ENCODE results near the gene ARHGAP29.
"Not testable (repeated sequence)": the region's sequence is repeated elsewhere in the genome, so short reads cannot be mapped to it uniquely, and the experiment has no call there.

Gene ARHGAP29

DNA sequence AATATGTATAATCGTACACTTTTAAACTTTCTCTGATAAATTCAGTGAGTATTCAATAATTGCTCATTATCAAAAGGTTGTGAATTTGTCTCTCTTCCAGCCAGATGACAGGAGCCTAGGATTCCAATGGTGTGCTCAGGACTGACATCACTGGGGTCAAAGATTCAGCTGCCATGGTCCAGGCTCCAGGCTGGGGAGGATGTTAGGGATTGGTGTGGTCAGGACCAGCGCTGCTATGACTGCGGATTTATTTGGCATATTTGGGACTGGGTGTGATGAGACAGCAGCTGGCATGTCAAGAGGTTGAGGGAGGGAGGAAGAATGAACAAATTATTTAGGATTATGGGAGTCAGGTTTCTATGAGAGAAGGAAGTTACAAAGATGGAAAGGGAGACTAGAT is 68.3 kb downstream of the ARHGAP29 start:
- no peak for DNase-seq

- DNase-seq: no peak
Measured at GRCh38 chr1:94165843-94166242, 71.5 kb downstream of the ARHGAP29 start.

DNA sequence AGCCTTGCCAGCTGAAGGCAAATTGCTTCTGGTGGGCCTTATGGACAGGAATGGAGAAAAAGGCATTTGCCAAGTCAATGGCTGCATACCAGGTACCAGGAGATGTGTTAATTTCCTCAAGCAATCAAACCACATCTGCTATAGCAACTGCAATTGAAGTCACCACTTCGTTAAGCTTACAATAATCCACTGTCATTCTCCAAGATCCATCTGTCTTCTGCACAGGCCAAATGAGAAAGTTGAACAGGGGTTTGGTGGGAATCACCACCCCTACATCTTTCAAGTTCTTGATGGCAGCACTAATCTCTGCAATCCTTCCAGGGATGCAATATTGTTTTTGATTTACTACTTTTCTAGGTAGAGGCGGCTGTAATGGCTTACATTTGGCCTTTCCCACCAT is 72.5 kb downstream of the ARHGAP29 start:
- DNase-seq: not testable (repeated sequence)

DNA sequence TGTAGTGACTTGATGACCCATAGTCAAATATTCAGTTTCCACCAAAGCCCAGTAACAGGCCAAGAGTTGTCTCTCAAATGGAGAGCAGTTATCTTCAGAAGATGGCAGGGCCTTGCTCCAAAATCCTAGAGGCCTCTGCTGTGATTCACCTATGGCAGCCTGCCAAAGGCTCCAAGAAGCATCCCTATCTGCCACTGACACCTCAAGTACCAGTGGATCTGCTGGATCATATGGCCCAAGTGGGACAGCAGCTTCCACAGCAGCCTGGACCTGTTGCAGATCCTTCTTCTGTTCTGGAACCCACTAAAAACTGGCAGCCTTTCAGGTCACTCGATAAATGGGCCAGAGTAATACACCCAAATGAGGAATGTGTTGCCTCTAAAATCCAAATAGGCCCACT is 73.3 kb downstream of the ARHGAP29 start:
- not testable (repeated sequence) for DNase-seq

DNA sequence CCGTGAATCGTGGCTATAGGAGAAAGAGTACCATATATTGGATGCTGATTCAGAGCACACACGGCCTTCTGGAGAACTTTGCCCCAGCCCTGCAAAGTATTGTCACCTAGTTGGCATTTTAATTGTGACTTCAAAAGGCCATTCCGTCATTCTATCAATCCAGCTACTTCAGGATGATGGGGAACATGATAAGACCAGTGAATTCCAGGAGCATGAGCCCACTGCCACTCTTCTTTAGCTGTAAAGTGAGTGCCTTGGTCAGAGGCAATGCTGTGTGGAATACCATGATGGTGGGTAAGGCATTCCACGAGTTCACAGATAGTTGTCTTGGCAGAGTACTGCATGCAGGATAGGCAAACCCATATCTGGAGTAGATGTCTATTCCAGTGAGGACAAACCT is 74.1 kb downstream of the ARHGAP29 start:
- DNase-seq: not testable (repeated sequence)

DNA sequence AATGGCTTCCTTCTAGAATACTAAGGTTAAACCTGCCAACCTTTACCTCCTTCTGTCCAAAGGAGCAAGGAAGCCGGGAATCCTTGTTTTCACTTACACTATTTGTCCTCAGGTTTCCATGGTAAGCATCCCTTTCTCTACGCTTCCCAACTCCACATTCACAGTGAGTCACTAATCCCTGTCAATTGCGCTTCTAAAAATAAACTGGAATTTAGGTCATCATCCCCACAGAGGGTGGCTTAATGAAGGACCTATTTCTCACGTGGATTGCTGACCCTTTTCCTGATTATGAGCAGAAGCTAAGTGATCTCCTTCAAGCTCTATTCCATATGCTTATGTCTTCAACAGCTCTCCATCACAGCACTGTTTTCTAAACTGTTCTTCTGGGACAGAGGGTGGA is 76.6 kb downstream of the ARHGAP29 start:
- DNase-seq: no peak

DNA sequence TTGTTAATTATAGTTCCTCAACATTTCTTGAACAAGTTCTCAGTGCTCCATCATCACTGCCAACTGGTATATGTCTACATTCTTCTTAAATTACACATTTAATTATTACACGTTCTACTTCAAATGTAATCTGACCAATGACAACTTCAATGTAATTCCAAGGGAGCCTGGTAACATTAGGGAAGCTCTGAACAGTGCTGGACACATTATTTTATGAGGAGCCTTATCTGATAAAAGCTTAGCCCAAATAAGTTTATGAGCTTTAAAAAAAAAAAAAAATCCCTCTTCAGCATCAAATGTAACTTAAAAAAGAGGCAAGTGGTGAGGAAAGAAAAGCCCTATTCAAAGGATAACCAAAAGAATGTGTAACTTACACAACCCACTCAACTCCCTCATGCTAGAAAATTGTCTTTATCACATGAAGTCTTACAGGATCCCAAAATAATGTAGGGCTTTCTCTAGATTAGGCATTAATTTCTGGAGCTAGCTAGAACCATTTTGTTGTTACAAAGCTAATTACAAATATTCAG is 81.2 kb downstream of the ARHGAP29 start:
- no peak for DNase-seq

DNA sequence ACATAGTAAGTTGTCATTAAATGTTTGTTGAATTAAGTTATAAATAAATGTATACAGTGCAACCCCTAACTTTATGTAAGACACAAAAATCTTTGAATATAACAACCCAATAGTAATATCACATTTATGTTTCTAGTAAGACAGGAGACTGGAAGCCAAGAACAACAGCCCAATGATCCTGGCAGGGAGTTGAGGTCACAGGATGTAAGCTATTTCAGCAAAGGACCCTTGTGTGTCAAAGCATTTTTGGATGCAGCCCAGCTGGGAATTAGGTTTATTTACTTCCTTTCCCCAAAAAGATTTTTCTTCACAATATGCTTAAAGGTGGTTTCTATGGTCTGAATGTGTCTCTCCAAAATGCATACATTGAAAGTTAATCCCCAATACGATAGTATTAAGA is 82.4 kb downstream of the ARHGAP29 start:
- DNase-seq: no peak

GRCh38 chr1:94153133-94153532 is 84.3 kb downstream of the ARHGAP29 start:
- no peak for DNase-seq

- not testable (repeated sequence) for DNase-seq
Measured at GRCh38 chr1:94149166-94149565, 88.2 kb downstream of the ARHGAP29 start.

DNA sequence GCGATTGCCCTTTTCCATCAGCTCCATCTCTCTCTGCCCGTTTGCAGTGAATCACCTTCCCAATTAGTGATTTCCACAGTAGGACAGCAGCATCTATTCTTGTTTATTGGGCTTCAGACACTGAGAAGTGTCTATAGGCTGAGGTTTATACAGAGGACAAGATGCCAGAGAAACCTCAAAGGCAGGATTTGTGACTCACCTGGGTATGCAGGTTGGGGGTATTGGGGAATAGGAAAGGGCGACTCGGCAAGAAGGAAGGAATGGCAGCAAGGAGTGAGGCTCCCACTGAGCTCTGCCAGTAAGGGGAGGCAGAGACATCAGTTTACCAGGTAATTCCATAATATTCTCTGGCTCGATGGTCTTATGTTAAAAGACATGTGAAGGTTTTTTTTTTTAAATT is 91.1 kb downstream of the ARHGAP29 start:
- no peak for DNase-seq

GRCh38 chr1:94144836-94145235 is 92.5 kb downstream of the ARHGAP29 start:
- no peak for DNase-seq

GRCh38 chr1:94143809-94144176 is 93.6 kb downstream of the ARHGAP29 start:
- no peak for DNase-seq

DNA sequence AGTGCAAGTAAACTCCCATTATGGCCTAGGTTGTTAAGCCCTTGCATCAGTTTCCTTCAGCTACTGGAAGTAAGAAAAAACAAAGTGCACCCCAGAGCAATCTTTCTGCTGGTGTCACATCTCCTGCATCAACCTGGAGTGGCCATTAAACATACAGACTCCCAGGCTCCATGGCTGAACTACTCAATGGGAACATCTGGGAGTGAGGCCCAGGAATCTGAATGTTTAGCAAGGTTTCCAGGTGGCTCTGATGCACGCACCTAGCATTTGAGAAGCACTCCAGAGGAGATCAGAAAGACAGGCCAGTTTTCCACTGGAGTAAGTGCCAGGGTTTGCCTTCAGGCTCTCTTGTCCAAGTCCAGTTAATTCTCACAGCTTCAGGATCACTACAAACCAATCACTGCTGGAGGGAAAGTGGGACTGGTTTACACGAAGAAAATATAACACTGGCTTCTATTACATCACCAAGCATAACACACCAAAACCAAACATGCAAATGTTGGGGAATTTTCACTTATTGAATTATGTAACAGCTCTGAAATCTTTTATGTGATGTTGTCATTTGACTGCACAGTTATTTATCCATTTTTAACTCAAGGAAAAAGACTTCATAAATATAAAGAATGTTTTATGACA is 94.1 kb downstream of the ARHGAP29 start:
- no peak for DNase-seq

GRCh38 chr1:94142583-94142982 is 94.8 kb downstream of the ARHGAP29 start:
- DNase-seq: no peak

- no peak for DNase-seq
Measured at GRCh38 chr1:94142022-94142421, 95.4 kb downstream of the ARHGAP29 start.

- DNase-seq: no peak
Measured at GRCh38 chr1:94132111-94132510, 105.3 kb downstream of the ARHGAP29 start.

DNA sequence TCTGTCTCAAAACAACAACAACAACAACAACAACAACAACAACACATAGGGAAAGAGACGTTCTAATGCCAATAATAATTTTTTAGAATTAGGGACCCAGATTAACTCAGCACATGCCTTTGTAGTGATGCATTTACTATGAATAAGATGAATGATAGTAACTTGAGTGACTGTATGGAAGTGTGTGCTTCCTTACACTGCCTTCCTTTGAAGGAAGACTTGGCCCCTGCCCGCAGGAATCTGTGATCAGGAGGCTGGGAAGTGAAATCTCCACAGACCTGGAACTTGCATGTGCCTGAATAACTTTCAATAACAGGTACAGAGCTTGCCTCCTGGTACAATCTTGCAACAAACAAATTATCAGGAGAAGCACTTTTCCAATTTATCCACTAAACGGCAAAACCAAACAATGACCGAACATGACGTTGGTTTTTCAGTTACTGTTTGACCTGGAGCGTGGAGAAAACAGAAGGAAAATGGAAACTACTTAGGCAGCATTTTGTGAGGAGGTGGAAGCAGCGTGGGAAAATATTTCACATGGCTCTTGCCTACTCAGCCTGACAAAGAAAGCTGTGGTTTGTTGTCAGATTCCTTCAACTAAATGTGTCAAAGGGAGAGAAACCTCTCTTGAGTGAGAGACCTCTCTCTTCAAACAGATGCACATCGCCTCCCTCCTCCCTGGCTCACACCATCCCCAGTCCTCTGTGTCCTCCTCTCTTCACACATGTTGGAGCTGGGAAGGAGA is 106.4 kb downstream of the ARHGAP29 start:
- DNase-seq: no peak

- DNase-seq: no peak
Measured at GRCh38 chr1:94126651-94127050, 110.7 kb downstream of the ARHGAP29 start.

- no peak for DNase-seq
Measured at GRCh38 chr1:94125551-94126514, 111.6 kb downstream of the ARHGAP29 start.

- DNase-seq: no peak
Measured at GRCh38 chr1:94124538-94124937, 112.8 kb downstream of the ARHGAP29 start.

DNA sequence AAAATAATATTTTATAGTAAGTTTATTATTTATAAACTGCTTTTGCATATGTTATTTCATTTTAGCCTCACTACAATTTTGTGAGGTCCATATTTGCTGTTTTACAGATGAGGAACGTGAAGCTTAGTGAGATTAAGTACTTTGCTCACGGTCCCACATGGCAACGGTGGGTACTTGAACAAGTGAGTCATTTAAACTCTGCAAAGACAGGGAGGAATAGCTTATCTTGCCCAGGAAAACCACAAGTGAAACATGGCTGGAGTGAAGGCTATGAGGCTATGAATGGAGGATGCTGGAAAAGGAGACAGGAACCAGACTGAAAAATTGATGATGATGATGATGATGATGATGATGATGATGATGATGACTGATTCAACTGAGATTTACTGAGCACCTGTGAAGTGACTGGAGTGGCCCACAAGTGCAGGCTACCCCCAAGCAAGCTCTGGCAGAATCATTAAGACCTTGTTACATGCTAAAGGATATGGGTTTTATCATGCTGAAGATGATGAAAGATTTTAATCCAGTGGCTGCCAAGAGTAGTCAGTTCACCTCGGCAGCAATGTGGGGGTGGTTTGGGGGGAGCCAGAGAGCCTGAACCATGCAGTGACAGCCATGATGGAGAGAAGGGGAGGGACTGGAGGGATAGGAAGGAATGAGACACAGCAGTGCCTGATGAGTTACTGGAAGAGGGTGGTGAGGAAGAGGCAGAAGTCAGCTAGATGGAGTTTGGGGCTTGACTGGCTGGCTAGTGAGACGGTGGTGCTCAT is 115.0 kb downstream of the ARHGAP29 start:
- no peak for DNase-seq
